Coronary artery (tissue), 2 donors: ENCODE measurements around the gene TREML4.

ENCODE experiments used
- DNase-seq: peaks from one replicate; pipeline ENCODE4 v3.0.0-alpha.2; 2017; ENCODE audit warnings: low spot score
- H3K27ac ChIP-seq, 2 donors: fragments of 200-600 bp; sonication (generic); one replicate each; pipeline ENCODE4 v1.5.1; 2016 to 2019
- H3K4me3 ChIP-seq: fragments of 200-600 bp; sonication (generic); 2 replicates; pipeline ENCODE4 v1.5.1; 2016; ENCODE audit warnings: mild to moderate bottlenecking, moderate library complexity
- CTCF ChIP-seq: fragments of 200-600 bp; sonication (generic); IDR thresholded peaks from one replicate; pipeline ENCODE4 v1.5.1; 2019; ENCODE audit warnings: antibody characterized with exemption

TREML4 gene

GRCh38 chr6:41280381-41281057 lies 52.4 kb downstream of the TREML4 start:
- DNase-seq, result no peak
- no peak overlapping the region for H3K4me3 ChIP-seq
- no peak for TF ChIP-seq CTCF
- H3K27ac ChIP-seq, result peak overlapping the region in 1 of 2 donors; percentile 32

DNA sequence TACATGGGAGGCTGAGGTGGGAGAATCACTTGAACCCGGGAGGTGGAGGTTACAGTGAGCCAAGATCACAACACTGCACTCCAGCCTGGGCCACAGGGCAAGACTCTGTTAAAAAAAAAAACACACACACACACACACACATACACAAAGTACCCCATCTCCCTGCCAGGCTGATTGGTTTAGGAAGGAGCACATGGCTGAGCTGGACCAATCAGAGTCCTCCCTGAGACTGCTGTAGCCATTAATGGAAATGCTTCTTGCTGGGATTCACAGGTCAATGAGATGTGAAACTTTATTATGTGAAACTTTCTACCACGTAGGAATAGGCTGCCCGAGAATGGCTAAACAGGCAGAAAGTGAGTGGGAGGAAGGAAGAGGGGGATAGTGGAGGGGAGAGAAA lies 55.5 kb downstream of the TREML4 start:
- DNase-seq, result no peak
- TF ChIP-seq CTCF, result no peak
- H3K4me3 ChIP-seq, result no peak overlapping the region
- H3K27ac ChIP-seq, result no peak overlapping the region

DNA sequence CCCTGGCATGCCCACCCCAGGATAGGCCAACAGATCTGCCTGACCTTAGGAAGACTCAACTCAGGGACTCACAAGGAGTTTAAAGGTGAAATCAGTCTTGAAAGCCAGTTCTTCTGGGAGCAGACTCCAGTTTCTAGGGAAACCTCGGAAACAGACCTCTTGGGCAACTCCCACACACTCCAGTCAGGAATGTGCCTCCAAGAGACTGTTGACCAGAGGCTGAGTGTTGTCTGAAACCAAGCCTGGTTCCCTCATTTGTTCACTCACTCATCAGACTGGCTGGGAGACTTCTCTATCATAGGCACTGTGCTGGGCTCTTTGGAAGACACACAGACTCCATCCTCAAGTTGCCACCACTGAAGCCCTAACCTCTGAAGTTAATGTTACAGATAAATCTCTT lies 56.6 kb downstream of the TREML4 start:
- no peak overlapping the region for H3K27ac ChIP-seq
- no peak for TF ChIP-seq CTCF
- DNase-seq, result peak; percentile 55
- no peak overlapping the region for H3K4me3 ChIP-seq

GRCh38 chr6:41286544-41287346 lies 58.6 kb downstream of the TREML4 start, which contains the start of gene TREM1:
TSS of gene TREM1 (minus strand) at chr6:41286682. CDS start at chr6:41286655, 27 bp downstream.
- H3K27ac ChIP-seq, result peak within 1 kb of the TSS in 1 of 2 donors; percentile 68
- no peak within 1 kb of the TSS for H3K4me3 ChIP-seq
- TF ChIP-seq CTCF, result no peak
- no peak for DNase-seq

DNA sequence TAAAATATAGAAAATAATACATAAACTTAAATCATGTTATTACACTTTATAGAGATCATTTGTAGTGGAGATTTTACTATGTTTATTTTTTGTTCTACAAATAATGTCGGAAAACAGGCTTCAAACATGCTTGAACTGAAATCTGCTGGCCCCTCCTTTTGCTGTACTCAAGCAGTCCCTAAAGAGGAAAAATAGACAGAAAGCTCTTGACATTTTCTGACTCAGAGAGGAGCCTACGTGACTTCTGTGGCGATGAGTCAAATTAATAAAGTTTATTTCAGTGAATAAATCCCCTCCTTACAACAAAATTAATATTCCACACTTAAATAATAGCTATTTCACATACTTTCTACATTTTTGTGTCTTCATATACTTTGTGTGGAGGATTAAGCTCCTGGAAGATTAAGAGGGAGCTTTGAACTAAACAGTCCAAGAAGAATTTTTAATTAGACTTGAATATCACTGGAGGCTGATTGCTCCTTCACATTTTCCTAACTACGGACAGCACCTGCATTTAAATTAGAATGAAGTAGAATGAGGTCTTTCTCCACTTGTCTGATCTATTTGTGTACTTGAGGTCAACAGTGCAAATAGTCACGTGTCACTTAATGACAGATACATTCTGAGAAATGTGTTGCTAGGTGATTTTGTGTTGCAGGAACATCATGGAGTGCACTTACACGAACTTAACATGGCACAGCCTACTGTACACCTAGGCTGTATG lies 60.0 kb downstream of the TREML4 start:
- no peak overlapping the region for H3K27ac ChIP-seq
- H3K4me3 ChIP-seq, result no peak overlapping the region
- TF ChIP-seq CTCF, result no peak
- no peak for DNase-seq
